ENCODE results near the gene ABTB2. TPM values are rescaled to one million over a fixed set of nuclear protein-coding genes. Genes with fewer than 3 reads are reported as not detected.

Gene ABTB2
- total and polyA plus RNA-seq, 4 donors = 0.73 to 3.3 (median 2.7) TPM

GRCh38 chr11:34190192-34191139 is 167.3 kb downstream of the ABTB2 start:
- no peak overlapping the region for H3K4me3 ChIP-seq
- H3K27me3 ChIP-seq (ENCODE audit: control insufficient read depth in 3 of 3, insufficient read depth in 3 of 3, low read length in 2 of 3) = no peaks in the 10 kb centered on the region
- H3K9ac ChIP-seq (ENCODE audit: insufficient read depth in 1 of 2, low read length in 2 of 2) = no peak overlapping the region
- DNase-seq (no peak), ATAC-seq (ENCODE audit: insufficient read depth, low FRiP score) (no peak)
- peaks cover 0 to 33% (median 13%) of the 10 kb centered on the region in 5 donors for H3K4me1 ChIP-seq (ENCODE audit: control insufficient read depth in 5 of 5, insufficient read depth in 5 of 5, low read length in 5 of 5)
- no peak for TF ChIP-seq CTCF (IDR thresholded peaks at IDR 0.05; ENCODE audit: control extremely low read depth, extremely low read depth)
- H3K27ac ChIP-seq (ENCODE audit: low read depth in 1 of 2, low read length in 1 of 2) = no peak overlapping the region
- peaks cover 0 to 2% (median 0%) of the 10 kb centered on the region in 4 donors for H3K36me3 ChIP-seq (ENCODE audit: control insufficient read depth in 4 of 4, insufficient read depth in 4 of 4, low read length in 4 of 4)
- 88 to 90% methylated on average over 7 to 8 of the region's 8 CpGs for WGBS, 2 donors
- H3K9me3 ChIP-seq (ENCODE audit: control insufficient read depth in 4 of 4, insufficient read depth in 3 of 4, low read length in 3 of 4) = no peaks in the 10 kb centered on the region

- Histone ChIP-seq H3K27ac (ENCODE audit: low read depth in 1 of 2, low read length in 1 of 2) (no peak overlapping the region), H3K27me3 (ENCODE audit: control insufficient read depth in 3 of 3, insufficient read depth in 3 of 3, low read length in 2 of 3) (no peaks in the 10 kb centered on the region), H3K4me1 (ENCODE audit: control insufficient read depth in 5 of 5, insufficient read depth in 5 of 5, low read length in 5 of 5) (peaks cover 0 to 37% (median 13%) of the 10 kb centered on the region in 5 donors), H3K9me3 (ENCODE audit: control insufficient read depth in 4 of 4, insufficient read depth in 3 of 4, low read length in 3 of 4) (no peaks in the 10 kb centered on the region), H3K4me3 (no peak overlapping the region), H3K9ac (ENCODE audit: insufficient read depth in 1 of 2, low read length in 2 of 2) (no peak overlapping the region), H3K36me3 (ENCODE audit: control insufficient read depth in 4 of 4, insufficient read depth in 4 of 4, low read length in 4 of 4) (peaks cover 0 to 2% (median 0%) of the 10 kb centered on the region in 4 donors)
- DNase-seq (no peak), ATAC-seq (ENCODE audit: insufficient read depth, low FRiP score) (no peak)
- 84 to 89% methylated on average over 9 of the region's 9 CpGs for WGBS, 2 donors
- no peak for TF ChIP-seq CTCF (IDR thresholded peaks at IDR 0.05; ENCODE audit: control extremely low read depth, extremely low read depth)
Measured at GRCh38 chr11:34189191-34189590, 168.6 kb downstream of the ABTB2 start.

- no peaks in the 10 kb centered on the region for H3K27me3 ChIP-seq (ENCODE audit: control insufficient read depth in 3 of 3, insufficient read depth in 3 of 3, low read length in 2 of 3)
- peaks cover 0 to under 1% (median 0%) of the 10 kb centered on the region in 4 donors for H3K36me3 ChIP-seq (ENCODE audit: control insufficient read depth in 4 of 4, insufficient read depth in 4 of 4, low read length in 4 of 4)
- DNase-seq (no peak), ATAC-seq (ENCODE audit: insufficient read depth, low FRiP score) (no peak)
- peaks cover 0 to 37% (median 13%) of the 10 kb centered on the region in 5 donors for H3K4me1 ChIP-seq (ENCODE audit: control insufficient read depth in 5 of 5, insufficient read depth in 5 of 5, low read length in 5 of 5)
- 66 to 69% methylated on average over 5 of the region's 5 CpGs for WGBS, 2 donors
- no peak overlapping the region for H3K9ac ChIP-seq (ENCODE audit: insufficient read depth in 1 of 2, low read length in 2 of 2)
- no peak for TF ChIP-seq CTCF (IDR thresholded peaks at IDR 0.05; ENCODE audit: control extremely low read depth, extremely low read depth)
- H3K27ac ChIP-seq (ENCODE audit: low read depth in 1 of 2, low read length in 1 of 2) = no peak overlapping the region
- no peaks in the 10 kb centered on the region for H3K9me3 ChIP-seq (ENCODE audit: control insufficient read depth in 4 of 4, insufficient read depth in 3 of 4, low read length in 3 of 4)
- no peak overlapping the region for H3K4me3 ChIP-seq
Measured at GRCh38 chr11:34188181-34188580, 169.6 kb downstream of the ABTB2 start.
